Hepatocyte (in vitro differentiated cells): ENCODE results near the gene INO80B.

Source experiments
- CTCF ChIP-seq: fragments of 200-600 bp; sonication (generic); IDR thresholded peaks from 2 replicates; pipeline ENCODE4 v1.5.1; 2016; ENCODE audit warnings: antibody characterized with exemption, mild to moderate bottlenecking; ENCODE audit not compliant: poor library complexity
- EZH2 ChIP-seq: fragments of 200-600 bp; sonication (generic); IDR thresholded peaks from 2 replicates; pipeline ENCODE4 v1.6.1; 2016; ENCODE audit warnings: antibody characterized with exemption, mild to moderate bottlenecking, borderline replicate concordance
- EZH2phosphoT487 ChIP-seq: fragments of 200-600 bp; sonication (generic); IDR thresholded peaks from one replicate; pipeline ENCODE4 v1.6.1; 2018; ENCODE audit warnings: antibody characterized with exemption, mild to moderate bottlenecking, low read depth, moderate library complexity; ENCODE audit not compliant: unreplicated experiment, severe bottlenecking

- TF ChIP-seq CTCF (no peak), EZH2 (no peak), EZH2phosphoT487 (no peak)
Measured at GRCh38 chr2:74425523-74425922, 29.4 kb upstream of the INO80B start.
